Hematopoietic multipotent progenitor cell (in vitro differentiated cells): ENCODE results near the gene PRRT1. TPM values are rescaled to one million over a fixed set of nuclear protein-coding genes. Genes with fewer than 3 reads are reported as not detected.
"Not testable (repeated sequence)": the region's sequence is repeated elsewhere in the genome, so short reads cannot be mapped to it uniquely, and the experiment has no call there.

Experiments
- DNase-seq, 3 donors: peaks; one replicate each; pipeline ENCODE4 v3.0.0-alpha.2; 2011 to 2015; ENCODE audit warnings: low read depth in 2 of 3, low spot score in 2 of 3
- total RNA-seq: library from RNA; depleted of rRNA; stranded (reverse); fragments of >200 nt; gene quantifications from one replicate; pipeline ENCODE4 v1.2.3, GENCODE V29; 2012

The PRRT1 gene
- total RNA-seq, 1 donor = 0.27 TPM

DNA sequence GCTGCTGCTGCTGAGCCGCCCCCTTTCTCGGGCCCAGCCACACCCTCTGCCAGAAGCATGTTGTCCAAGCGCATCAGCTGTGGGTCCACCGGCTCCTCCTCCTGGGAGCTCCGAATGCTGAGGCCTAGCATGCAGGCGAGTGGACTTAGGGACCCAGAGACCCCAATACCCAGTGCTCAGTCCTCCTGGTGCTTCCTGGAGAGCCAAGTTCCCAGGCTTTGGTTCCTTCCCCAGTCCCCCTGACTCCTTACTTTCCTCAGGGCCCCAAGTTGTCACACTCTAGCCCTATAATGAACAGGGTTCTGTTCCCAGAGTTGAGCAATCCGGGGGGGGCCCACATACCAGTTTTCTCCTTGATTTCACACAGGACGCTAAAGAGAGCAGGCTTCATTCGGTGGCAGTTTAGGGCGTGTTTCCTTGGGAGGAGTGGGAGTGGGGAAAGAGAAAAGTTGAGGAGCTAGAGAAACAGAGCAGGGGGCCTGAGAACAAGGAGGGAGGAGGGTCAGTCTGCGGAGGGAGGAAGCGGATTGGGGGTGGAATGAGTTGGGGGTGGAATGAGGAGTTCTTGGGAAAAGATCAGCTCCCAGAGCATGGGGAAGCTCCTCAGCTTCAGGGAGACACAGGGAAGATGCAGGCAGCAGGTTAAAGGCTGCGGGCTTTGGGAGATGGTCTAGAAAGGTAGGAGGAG, 36.8 kb upstream of the PRRT1 start:
- no peak for DNase-seq

DNA sequence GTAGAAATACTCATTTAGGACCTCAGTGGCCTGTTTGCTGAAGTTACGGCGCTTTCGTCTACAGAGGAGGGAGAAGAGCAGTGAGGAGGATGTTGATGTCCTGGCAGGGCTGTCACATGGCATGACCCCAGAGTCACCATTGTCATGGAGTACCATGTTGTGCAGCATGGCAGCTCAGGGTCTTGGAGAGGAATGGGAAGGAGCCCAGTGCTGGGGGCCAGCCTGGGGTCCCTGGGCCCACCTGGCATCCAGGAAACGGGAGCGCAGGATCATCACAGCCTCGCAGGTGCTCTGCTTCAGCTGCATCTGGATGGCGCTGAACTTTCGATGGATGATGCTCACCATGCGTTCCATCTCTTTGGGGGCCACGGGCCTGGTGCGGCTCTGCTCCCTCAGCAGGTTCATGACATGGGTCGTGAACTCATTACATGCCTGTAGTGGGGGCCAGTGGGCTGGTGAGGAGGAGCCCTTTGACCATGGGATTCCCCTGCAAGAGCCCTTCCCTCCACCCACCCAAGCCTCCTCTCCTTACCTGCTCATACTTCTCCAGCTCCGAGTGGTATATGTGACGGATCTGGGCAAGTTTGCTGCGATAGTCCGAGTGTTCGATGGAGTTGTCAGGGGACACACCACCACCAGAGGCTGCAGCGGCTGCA, 36.1 kb upstream of the PRRT1 start:
- not testable (repeated sequence) for DNase-seq

DNA sequence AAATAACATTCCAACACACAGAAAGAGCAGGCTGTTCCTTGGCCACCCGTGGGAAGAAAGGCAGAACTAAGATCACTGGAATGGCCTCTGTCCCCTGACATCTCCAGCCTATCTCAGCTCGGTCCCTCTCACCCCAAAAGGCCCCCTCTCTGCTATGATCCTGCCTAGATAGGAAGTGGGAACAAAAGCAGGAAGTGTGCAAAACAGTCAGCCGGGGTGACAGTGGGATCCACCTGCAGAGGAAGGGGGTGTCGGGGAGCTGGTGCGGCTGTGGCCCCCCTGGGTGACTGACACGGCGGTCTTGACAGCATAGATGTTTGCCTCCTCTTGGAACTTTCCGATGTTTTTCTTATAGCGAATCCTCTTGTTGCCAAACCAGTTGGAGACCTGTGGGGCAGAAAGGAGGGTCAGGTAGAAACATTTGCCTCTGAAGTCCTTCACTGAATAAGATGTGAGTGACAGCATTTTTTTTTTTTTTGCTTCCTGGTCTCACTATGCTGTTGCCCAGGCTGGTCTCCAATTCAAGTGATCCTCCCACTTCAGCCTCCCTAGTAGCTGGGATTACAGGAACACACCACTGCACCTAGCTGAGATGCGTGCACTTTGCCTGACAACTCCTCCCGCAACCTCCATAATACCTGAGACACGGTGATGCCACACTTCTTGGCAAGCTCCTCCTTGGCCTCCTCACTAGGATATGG, 35.4 kb upstream of the PRRT1 start:
- DNase-seq = no peak

DNA sequence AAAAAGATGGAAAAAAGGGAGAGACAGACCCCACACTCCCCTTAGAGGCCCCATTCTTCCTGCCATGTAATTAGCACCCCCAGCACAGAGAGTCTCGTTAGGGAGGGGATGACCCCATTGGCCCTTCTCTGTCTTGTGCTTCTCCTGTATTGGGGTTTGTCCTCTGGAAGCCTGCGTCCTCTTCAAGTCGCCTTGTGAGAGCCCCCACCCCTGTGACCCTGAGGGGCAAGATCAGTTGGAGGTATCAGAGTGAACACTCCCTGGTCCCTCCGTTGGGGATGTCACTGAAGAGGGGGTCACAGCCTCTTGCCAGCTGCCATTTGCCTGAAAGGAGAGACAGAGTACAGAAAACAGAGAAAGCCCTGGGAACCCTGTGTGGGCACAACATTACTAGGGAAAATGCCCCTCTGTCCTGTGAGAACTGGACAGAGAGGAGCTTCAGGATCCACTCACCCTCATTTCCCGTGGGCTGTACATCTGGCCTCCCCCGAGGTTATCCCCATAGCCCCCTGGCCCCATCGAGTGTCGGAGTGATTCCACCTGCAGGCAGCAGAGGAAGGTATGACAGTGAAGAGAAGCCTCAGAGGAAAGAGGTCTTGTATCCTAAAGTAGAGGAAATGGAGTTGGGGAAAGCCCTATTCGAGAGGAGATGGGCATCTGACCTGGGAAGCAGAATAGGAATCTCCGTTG, 34.6 kb upstream of the PRRT1 start:
- not testable (repeated sequence) for DNase-seq

DNA sequence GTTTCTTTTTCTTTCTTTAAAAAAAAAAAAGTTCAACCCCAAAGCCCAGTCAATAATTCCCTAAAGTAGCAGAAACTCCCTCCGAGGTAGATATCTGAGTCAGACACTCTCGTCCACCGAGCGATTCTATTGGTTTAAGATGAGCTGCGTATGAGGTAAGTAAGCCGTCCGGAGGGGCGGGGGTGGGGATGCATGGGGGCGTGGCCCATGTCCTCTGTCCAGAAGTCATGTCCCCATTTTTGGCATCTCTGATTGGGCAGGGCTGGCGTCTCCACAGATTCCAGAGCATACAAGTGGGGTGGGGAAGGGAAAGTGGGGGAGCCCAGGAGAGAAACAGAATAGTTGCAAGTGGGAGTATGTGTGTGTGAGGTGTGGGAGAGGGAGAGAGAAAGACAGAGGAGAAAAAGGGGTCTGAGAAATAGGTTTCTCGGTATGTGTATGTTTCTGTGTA, 34.0 kb upstream of the PRRT1 start:
- DNase-seq = not testable (repeated sequence)

DNA sequence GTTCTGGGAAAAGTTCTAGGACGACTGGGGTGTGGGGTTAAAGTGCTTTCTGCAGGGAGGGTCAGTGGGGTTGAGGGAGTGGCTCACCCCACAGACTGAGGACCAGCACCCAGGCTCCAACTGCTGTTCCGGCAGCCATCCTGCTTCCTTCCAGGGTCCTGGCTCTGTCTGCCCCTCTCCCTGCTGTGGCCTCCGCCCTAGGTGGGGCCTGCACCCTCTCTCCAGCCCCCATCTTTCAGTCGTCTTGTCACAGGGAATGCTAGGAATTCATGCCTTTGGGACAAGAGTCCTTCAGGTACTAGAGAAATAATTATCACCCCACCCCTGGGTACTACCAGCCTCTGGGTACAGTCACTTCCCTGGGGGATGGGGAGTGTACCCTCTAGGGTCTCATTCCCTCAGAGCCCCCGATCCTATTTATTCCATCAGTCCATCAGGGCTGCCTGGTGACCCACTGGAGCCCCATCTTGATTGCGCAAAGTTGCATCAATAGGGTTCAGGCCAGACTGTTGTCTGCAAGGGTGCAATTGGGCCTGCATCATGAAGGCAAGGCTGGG, 32.4 kb upstream of the PRRT1 start, which contains the start of gene AGER:
AGER (minus strand) TSS at position 170 of the 557 bp plus-strand sequence; CDS start at position 139, 31 bp downstream.
- no peak for DNase-seq

DNA sequence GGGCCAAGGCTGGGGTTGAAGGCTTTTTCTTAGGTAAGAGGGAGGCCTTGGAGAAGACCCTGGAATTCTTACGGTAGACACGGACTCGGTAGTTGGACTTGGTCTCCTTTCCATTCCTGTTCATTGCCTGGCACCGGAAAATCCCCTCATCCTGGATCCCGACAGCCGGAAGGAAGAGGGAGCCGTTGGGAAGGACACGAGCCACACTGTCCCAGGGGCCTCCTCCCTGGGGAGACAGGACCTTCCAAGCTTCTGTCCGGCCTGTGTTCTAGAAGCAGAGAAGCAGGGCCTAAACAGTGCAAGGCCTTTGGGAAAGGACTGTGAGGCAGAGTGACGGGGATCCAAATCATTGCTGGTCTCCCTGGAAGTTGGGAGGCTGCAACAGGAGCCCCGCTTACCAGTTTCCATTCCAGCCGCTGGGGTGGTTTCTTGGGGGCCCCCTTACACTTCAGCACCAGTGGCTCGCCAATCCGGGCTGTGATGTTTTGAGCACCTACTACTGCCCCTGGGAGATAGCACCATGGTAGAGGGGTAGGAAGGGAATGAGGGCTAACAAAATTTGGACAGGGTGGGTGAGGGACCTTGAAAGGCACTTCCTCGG, 31.8 kb upstream of the PRRT1 start:
- DNase-seq = no peak

DNA sequence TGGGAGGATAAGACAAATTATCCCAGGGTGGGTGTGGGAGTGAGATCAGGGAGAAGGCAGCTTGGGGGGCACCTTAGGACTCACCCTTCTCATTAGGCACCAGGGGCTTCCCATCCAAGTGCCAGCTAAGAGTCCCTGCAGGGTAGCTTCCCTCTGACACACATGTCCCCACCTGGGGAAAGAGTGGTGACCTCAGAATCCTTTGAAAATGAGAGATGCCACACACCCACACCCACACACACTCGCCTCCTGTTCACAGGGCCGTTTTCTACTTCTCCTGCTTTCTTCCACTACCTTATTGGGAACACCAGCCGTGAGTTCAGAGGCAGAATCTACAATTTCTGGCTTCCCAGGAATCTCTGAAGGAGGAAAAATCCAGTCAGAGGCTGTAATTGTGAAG, 31.3 kb upstream of the PRRT1 start:
- DNase-seq = no peak

DNA sequence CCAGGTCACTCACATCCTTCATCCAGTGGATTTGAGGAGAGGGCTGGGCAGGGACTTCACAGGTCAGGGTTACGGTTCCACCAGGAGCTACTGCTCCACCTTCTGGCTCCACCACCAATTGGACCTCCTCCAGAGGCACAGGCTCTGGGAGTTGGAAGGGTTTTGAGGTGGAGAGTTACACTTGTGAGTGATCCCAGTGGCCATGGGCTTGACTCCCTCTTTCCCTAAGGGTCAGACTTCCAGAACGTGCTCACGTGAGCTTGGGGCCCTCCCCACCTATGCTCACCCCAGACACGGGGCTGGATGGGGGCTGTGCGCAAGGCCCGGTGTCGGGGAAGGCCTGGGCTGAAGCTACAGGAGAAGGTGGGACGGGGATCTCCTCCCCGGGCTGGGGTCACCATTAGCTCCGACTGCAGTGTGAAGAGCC, 30.8 kb upstream of the PRRT1 start:
- DNase-seq = no peak

DNA sequence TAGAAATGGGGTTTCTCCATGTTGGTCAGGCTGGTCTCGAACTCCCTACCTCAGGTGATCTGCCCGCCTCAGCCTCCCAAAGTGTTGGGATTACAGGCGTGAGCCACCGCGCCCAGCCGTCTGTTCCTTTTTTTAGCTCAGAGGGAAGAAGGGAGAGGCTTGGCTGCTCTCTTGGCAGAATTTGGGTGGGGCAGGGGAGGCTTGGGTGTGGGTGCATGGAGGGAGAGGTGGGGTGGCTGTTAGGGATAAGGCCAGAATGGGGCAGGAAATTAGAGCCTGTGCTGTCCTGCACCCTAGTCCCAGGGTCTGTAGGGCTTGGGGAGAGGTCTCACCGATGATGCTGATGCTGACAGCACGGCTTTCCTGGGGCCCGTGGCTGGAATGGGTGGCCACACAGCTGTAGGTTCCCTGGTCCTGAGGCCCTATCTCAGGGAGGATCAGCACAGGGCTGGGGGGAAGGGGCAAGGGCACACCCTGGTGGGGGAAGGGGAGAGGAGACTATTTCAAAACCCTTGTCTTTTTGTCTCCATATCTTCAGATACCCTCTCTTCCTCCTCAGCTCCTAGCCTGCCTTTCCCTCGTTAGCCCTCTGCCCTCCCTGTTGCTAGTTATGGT, 30.3 kb upstream of the PRRT1 start:
- no peak for DNase-seq

DNA sequence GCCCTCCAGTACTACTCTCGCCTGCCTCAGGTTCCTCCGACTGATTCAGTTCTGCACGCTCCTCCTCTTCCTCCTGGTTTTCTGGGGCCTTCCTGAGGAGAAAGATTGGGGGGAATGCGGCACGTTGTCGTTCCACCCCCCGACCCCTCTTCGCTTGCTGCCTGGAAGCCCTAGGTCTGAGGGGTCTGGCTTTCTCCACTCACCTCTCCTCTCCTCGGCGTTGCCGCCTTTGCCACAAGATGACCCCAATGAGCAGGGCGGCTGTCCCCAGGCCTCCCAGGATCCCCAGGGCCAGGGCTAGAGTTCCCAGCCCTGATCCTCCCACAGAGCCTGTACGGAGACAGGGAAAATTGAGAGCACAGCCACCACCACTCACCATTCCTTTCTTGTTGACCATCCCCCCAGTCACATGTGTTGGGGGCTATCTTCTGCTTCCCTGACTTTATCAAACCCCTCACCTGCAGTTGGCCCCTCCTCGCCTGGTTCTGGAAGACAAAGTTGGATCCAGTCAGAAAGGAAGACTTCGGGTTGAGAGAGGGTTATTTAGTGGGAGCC, 29.5 kb upstream of the PRRT1 start:
- no peak for DNase-seq

DNA sequence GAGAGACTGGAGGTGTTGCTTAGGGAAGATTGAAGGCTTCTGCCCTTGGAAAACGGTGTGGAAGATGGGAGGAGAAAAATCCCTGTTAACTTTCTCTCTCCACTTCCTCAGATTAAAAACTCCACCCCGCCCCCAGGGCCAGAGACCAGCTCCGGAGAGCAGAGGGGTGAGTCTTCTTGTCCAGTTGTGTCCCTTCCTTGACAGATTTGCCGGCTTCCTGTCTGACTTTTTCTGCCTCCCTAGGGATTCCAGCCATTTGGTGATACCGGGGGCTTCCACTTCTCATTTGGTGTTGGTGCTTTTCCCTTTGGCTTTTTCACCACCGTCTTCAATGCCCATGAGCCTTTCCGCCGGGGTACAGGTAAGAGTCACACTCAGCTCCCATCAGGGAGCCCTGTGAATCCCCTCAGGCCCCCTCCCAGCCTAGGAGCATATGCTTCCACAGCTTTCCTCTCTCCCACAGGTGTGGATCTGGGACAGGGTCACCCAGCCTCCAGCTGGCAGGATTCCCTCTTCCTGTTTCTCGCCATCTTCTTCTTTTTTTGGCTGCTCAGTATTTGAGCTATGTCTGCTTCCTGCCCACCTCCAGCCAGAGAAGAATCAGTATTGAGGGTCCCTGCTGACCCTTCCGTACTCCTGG, 28.1 kb upstream of the PRRT1 start:
- DNase-seq = no peak

DNA sequence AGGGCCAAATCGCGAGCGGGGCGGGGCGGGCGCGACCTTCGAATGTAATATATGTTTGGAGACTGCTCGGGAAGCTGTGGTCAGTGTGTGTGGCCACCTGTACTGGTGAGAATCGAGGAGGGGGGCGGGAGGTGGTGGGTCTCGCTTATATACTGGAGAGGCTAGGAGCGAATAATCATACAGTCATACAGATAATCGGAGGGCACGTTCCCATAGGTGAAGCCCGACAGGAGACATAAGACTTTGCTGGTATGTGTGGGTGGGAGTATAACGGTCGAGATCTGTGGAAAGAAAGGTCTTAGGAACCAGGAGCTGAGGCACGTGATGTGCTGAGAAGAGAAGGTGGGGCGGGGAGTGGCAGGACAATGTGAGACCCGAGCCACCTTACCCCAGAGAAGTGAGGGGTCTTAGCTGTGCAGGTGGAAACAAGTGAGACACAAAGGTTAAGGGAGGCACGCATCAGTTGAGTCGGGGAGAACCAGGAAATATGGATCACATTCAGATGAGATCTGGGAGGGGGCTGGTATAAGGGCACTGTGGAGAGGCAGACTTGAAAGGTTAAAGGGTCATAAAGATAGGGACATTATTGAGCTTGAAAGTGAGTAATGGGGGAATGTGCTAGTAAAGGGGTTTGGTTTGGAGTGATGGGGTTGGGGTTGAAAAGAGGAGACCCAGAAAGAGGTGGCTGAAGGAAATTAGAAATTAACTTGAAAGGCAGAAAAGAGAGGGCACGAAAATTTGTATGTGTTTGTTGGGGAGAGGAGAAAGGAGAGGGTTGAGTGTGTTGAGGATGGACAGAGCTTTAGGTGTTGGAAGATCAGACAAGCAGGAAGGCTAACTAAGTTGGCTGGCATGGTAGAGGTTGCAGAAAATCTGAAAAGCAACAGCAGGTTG, 27.1 kb upstream of the PRRT1 start:
- DNase-seq = no peak

DNA sequence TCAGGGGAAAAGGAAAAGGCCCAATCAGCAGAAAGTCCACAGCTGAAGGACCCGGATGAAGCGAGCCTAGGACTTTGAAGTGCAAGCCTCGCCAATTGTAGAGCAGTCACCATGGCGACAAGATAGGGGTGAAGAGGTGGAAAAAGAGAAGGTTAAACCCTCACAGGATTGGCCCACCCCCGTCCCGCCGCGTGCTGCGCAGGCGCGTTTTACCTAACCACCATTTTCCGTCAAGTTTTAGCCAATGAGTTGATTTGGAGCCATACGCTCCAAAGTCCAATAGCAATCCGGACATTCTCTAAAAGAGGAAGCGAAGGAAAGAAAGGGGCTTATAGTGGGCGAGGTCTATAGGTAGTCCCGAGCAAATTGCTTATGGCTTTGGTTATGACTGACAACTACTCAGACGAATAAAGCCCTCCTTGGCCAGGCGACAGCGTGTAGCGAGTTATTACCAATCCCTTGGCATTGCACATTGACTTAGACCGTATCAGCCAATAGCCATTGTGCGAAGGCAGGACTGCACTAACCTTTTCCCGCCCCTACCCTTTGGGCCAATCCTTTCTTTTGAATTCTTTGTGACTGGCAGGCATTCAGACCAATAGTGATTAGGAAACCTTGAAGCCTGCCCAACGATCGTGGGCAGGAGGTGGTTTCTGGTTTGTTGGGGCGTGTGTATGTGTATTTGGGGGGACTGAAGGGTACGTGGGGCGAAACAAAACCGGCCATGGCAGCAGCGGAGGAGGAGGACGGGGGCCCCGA, 26.2 kb upstream of the PRRT1 start, which contains the start of gene RNF5:
RNF5 (plus strand) TSS at position 618 of the 759 bp plus-strand sequence; CDS start at position 725, 107 bp downstream.
- peak; percentile 93 to 100 (median 100) for DNase-seq

DNA sequence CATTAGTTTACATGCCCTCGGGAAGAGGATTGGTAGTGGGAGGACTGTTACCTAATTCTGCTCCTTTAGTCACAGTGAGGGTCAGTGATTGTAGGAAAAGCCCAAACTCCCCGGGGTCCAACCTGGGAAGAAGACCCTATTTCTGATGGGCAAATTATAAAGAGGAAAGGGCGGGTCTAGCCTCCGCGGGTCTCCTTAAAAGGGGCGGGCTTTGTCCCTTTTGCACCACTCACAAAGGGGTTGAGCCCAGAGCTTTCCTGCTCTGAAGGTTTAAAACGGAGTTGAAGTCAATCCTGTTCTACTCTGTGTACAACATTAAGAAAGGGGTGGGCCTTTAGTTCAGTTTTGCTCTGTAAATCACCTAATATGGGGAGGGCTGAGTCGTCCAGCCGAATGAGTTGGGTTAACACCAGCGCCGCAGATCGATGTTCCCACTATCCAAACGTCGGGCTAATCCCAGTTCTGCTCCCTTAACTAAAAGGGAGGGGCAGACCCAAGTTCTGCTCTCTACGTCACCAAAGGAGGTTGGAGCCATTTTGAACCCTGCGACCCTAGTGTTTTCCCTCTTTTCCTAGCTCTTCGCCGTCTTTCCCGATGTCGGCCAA, 25.5 kb upstream of the PRRT1 start:
- peak in 1 of 3 donors; percentile 73 for DNase-seq

DNA sequence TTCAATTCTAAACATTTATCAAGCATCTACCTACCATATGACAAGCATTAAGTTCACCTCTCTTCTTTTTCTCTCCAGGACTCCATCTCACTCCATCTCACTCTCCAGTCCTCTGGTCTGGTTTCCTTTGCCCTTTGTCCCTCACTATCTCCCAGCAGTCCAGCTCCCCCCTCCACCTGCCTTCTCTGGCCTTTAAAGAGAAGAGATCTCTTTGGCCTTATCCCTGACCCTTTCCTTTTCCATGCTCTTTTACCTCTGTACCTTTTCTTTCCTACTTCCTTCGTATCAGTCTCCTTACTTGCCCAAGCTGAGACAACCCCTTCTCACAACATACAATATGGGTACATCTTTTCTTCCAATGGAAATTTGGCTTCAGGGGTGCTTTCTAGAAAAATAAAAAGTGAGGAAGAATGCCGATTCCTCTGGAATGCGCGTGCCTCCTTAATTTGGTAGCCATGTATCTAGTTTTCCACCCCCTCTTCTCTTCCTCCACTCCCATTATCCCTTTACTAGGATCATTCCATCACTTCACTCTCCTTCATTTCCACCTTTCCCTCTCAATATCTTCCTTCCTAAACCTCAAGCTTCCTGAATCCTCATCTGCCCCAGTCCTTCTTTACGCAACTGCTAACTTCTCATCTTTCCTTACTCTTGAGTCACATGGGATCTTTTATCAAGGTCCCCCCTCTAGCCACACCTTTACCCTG, 24.9 kb upstream of the PRRT1 start:
- DNase-seq = no peak
